ENCODE data around the gene JMY.

- TF ChIP-seq, protein P1, sequence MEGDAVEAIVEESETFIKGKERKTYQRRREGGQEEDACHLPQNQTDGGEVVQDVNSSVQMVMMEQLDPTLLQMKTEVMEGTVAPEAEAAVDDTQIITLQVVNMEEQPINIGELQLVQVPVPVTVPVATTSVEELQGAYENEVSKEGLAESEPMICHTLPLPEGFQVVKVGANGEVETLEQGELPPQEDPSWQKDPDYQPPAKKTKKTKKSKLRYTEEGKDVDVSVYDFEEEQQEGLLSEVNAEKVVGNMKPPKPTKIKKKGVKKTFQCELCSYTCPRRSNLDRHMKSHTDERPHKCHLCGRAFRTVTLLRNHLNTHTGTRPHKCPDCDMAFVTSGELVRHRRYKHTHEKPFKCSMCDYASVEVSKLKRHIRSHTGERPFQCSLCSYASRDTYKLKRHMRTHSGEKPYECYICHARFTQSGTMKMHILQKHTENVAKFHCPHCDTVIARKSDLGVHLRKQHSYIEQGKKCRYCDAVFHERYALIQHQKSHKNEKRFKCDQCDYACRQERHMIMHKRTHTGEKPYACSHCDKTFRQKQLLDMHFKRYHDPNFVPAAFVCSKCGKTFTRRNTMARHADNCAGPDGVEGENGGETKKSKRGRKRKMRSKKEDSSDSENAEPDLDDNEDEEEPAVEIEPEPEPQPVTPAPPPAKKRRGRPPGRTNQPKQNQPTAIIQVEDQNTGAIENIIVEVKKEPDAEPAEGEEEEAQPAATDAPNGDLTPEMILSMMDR (IDR thresholded peaks at IDR 0.05; ENCODE audit: extremely low read depth in 1 of 2, insufficient read depth in 1 of 2, low read depth in 1 of 2, low read length in 2 of 2): no peak
- no peak for TF ChIP-seq EZH2 (IDR thresholded peaks at IDR 0.05; ENCODE audit: borderline replicate concordance, low read depth, low read length, severe bottlenecking)
- no peak for TF ChIP-seq FOS (IDR thresholded peaks at IDR 0.05; ENCODE audit: borderline replicate concordance, insufficient read depth, low read length)
- TF ChIP-seq GATA2 (IDR thresholded peaks at IDR 0.05; ENCODE audit: insufficient read depth, insufficient read length, low read depth, low read length): no peak
- no peak for TF ChIP-seq POLR2AphosphoS5 (IDR thresholded peaks at IDR 0.05; ENCODE audit: insufficient read depth, low read depth, low read length)
- TF ChIP-seq POLR2A (IDR thresholded peaks at IDR 0.05; ENCODE audit: low read depth, low read length): no peak
- no peak for TF ChIP-seq MAX (IDR thresholded peaks at IDR 0.05; ENCODE audit: insufficient read depth, insufficient read length)
- TF ChIP-seq MYC (IDR thresholded peaks at IDR 0.05; ENCODE audit: low read depth, low read length): no peak
- TF ChIP-seq JUN (IDR thresholded peaks at IDR 0.05; ENCODE audit: borderline replicate concordance, insufficient read depth, insufficient read length, low read depth): no peak
These were observed 22.9 kb downstream of the JMY start for GRCh38 chr5:79258801-79259200.
